Measurements from ENCODE around the gene JSRP1. TPM values are rescaled to one million over a fixed set of nuclear protein-coding genes. Genes with fewer than 3 reads are reported as not detected.

The JSRP1 gene
- polyA plus RNA-seq, 2 of the 4 experiments (the other 2 are of a cell fraction) = 0.41 TPM; not detected in 1

DNA sequence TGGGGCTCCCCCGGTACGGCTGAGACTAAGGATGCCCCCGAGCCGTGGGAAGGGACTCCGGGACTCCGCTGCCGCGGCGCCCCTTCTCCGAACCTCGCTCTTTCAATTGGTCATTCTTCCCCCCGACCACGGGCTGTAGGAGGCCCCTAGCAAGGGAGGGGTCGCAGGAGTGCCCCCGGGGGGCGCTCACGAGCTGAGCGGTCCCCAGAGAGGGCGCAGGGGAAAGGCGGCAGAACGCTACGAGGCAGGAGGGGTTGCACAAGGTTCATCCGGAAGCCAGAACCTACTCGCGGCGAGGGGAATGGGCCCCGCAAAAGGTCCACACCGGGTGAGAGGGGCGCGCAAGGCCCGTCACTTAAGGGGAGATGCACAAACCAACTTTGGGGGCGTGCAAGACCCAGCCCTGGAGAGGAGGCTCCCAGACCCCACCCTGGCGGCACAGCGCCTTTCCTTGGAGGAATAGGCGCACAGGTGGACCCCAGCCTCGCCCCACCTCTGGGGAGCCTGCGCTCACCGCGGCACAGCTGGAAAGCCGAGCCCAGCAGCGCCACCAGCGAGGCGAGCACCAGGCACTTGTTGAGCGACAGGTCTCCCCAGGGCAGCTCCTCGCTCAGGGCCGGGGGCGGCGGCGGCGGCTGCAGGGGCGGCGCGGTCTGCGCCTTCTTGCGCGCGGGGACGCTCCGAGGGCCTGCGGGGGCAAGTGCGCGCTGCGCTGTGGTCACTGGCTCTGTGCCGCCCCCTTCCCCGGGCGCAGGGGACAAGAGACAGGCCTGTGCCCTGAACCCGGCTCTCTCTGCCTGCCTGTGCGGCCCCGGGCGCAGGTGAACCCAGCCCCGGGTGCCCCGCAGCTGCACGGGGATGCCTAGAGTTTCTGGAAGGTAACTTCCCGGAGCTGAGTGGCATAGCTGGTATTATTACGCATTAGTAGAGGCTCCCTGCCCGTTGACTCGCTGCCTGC lies 2.8 kb downstream of the JSRP1 start:
- no peak for FAIRE-seq
- CTCF ChIA-PET = interaction anchor here (0.7 to 1.5 kb wide), 3 partner anchors 8 to 98 kb away, joined by 4 to 5 read pairs (median 5); partner anchors contain the start of gene PLEKHJ1
- no peak; a peak in 1 of 6 replicates for ATAC-seq
- POLR2A ChIA-PET = no interaction called here
- 87% methylated on average over 35 of the region's 77 CpGs for WGBS (ENCODE audit: missing lambda C conversion rate)
- TF ChIP-seq RFX5 (IDR thresholded peaks at IDR 0.05) = no peak
- no peak for TF ChIP-seq ZFP36 (IDR thresholded peaks at IDR 0.05; ENCODE audit: borderline replicate concordance, partially characterized antibody)
- no peak for TF ChIP-seq RARB (CRISPR knock-in tag; IDR thresholded peaks at IDR 0.05)
- TF ChIP-seq HEYL (CRISPR knock-in tag; IDR thresholded peaks at IDR 0.05) = no peak
- TF ChIP-seq HMGXB4 (CRISPR knock-in tag; IDR thresholded peaks at IDR 0.05; ENCODE audit: borderline replicate concordance) = no peak
- TF ChIP-seq, protein P1, sequence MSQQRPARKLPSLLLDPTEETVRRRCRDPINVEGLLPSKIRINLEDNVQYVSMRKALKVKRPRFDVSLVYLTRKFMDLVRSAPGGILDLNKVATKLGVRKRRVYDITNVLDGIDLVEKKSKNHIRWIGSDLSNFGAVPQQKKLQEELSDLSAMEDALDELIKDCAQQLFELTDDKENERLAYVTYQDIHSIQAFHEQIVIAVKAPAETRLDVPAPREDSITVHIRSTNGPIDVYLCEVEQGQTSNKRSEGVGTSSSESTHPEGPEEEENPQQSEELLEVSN (IDR thresholded peaks at IDR 0.05; ENCODE audit: borderline replicate concordance, low read depth) = no peak
- Histone ChIP-seq H3K27ac (no peak overlapping the region), H3K4me2 (no peak overlapping the region), H3K4me3 (no peak overlapping the region), H3K9me3 (no peaks in the 10 kb centered on the region), H3K4me1 (no peaks in the 10 kb centered on the region)
- no peak for DNase-seq (ENCODE audit: low read depth in 1 of 2, low spot score in 1 of 2)

DNA sequence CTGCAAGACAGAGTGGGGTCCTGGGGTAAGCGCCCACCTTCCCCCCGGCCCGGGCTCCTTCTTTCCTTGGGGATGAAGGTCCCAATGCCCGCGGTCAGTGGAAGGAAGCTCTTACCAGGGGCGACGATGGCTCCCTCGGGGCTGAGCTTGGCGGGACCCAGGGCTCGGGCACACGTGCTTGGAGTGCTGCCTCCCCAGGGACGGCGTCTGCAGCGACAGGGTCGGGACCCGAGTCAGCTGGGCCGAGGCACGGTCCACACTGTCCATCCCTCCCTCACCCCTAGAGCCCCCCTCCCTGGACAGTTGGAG lies 3.5 kb downstream of the JSRP1 start:
- ChIA-PET CTCF (interaction anchor here (1.0 kb wide), 1 partner anchor 9 kb away, joined by 5 read pairs; no protein-coding TSS in a partner anchor), POLR2A (no interaction called here)
- 90% methylated on average over 2 of the region's 18 CpGs for WGBS (ENCODE audit: missing lambda C conversion rate)
- H3K4me1 ChIP-seq = no peaks in the 10 kb centered on the region
- DNase-seq (ENCODE audit: low read depth in 1 of 2, low spot score in 1 of 2) = no peak
- no peak overlapping the region for H3K4me2 ChIP-seq
- H3K27ac ChIP-seq = no peak overlapping the region
- no peaks in the 10 kb centered on the region for H3K9me3 ChIP-seq
- ATAC-seq = peak in 1 of 2 experiments; percentile 4; a peak in 2 of 6 replicates
- no peak for FAIRE-seq
- H3K4me3 ChIP-seq = no peak overlapping the region
- no peak for TF ChIP-seq ZSCAN20 (CRISPR knock-in tag; IDR thresholded peaks at IDR 0.05)
- TF ChIP-seq HOXB13 (CRISPR knock-in tag; IDR thresholded peaks at IDR 0.05; ENCODE audit: low read depth) = no peak
- TF ChIP-seq ATOH8 (CRISPR knock-in tag; IDR thresholded peaks at IDR 0.05; ENCODE audit: low read depth) = no peak
- TF ChIP-seq ZC3H11A (IDR thresholded peaks at IDR 0.05) = no peak
- TF ChIP-seq JUNB (IDR thresholded peaks at IDR 0.05) = no peak
- TF ChIP-seq, protein P2, sequence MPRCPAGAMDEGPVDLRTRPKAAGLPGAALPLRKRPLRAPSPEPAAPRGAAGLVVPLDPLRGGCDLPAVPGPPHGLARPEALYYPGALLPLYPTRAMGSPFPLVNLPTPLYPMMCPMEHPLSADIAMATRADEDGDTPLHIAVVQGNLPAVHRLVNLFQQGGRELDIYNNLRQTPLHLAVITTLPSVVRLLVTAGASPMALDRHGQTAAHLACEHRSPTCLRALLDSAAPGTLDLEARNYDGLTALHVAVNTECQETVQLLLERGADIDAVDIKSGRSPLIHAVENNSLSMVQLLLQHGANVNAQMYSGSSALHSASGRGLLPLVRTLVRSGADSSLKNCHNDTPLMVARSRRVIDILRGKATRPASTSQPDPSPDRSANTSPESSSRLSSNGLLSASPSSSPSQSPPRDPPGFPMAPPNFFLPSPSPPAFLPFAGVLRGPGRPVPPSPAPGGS (IDR thresholded peaks at IDR 0.05) = no peak
- TF ChIP-seq SREBF2 (IDR thresholded peaks at IDR 0.05) = no peak

- ChIA-PET CTCF (no interaction called here), POLR2A (no interaction called here)
- no peak overlapping the region for H3K4me2 ChIP-seq
- FAIRE-seq = no peak
- H3K4me1 ChIP-seq = peaks cover 3% of the 10 kb centered on the region
- no peaks in the 10 kb centered on the region for H3K9me3 ChIP-seq
- DNase-seq (ENCODE audit: low read depth in 1 of 2, low spot score in 1 of 2) = no peak
- 96% methylated on average over 47 of the region's 74 CpGs for WGBS (ENCODE audit: missing lambda C conversion rate)
- no peak for TF ChIP-seq MAZ (IDR thresholded peaks at IDR 0.05; ENCODE audit: borderline replicate concordance, low read depth, low read length)
- TF ChIP-seq, protein P1 (IDR thresholded peaks at IDR 0.05; ENCODE audit: borderline replicate concordance, low read depth) = no peak
- no peak for TF ChIP-seq ZNF302 (CRISPR knock-in tag; IDR thresholded peaks at IDR 0.05)
- TF ChIP-seq, protein P3, sequence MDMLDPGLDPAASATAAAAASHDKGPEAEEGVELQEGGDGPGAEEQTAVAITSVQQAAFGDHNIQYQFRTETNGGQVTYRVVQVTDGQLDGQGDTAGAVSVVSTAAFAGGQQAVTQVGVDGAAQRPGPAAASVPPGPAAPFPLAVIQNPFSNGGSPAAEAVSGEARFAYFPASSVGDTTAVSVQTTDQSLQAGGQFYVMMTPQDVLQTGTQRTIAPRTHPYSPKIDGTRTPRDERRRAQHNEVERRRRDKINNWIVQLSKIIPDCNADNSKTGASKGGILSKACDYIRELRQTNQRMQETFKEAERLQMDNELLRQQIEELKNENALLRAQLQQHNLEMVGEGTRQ (IDR thresholded peaks at IDR 0.05) = no peak
- TF ChIP-seq ESRRA (IDR thresholded peaks at IDR 0.05; ENCODE audit: borderline replicate concordance, low read length) = no peak
- TF ChIP-seq CEBPB (IDR thresholded peaks at IDR 0.05) = no peak
- TF ChIP-seq HDAC2 (IDR thresholded peaks at IDR 0.05) = no peak
- no peak for ATAC-seq
- no peak overlapping the region for H3K4me3 ChIP-seq
- H3K27ac ChIP-seq = no peak overlapping the region
Measured at GRCh38 chr19:2252055-2252796, 4.0 kb downstream of the JSRP1 start.

All from A549 (cell line).